SKM-1 treated with dmso at 0.1 percent for 144 hours (cell line): ENCODE data around the gene COL2A1.

ENCODE experiments used
- DNase-seq: peaks from one replicate; lab custom pipeline; 2025; ENCODE audit not compliant: unreplicated experiment; lab: John Stamatoyannopoulos, UW

The COL2A1 gene

GRCh38 chr12:48013287-48013686 is 9.0 kb upstream of the COL2A1 start:
- DNase-seq = no peak

DNA sequence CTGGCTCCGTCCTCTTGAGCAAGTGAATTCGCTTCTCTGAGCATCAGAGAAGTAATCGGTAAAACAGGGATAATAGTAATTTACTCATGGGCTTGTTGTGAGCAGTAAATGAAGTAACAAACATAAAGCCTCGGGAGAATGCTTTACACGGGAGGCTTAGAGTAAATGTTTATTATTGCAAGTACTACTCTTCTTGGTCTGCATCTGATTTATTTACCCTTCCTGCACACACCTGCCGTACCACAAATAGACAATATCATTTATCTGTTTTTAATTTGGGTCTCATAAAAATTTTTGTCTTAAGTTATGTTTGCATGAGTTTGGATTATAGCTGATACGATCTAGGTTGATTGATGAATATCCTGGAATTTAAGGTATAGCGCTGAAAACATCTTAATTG is 7.8 kb upstream of the COL2A1 start:
- DNase-seq = no peak

DNA sequence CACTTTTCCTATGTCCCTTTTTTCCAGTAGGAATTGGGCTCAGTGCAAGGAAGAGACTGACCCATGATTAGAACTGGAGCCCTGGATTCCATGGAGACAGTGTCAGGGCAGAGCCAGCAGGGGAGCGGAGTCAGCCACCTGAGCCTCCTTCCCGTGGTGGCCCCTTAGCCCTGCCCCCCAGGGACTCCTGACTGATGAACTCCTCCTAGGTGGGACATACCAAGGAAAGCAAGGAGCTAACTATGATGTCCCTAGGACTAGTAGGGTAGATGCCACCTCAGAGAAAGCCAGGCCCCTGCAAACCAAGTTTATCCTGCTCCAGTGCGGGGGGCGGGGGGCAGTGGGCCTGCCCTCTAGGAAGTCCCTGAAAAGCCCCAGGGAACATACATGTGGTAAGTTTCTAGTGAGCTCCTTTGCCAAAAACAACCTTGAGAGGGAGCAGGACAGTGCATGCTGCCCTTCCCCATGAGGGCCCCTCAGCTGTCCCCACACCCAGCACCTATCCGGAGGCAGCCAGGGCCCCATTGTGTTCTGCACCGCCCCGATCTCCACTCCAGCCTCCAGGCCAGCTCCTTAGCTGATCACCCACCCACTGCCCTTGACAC is 6.2 kb upstream of the COL2A1 start:
- DNase-seq = no peak

DNA sequence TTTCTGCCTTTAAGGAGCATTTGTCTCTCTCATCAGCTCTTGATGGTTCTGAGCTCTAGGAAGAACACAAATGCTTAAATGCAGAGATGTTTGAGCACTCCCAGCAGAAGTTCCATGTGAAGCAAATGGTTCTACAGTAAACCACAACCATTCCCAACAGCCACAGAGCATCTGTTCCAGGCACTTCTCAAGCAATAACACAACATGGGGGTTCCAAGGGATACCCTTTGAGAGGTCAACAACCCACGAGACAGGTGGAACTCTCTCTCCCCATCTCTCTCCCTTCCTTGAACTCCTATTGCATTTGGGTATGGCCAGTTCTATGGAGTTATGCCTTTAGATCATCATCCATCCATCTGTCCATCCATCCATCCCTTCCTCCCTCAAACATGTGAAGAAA is 5.2 kb upstream of the COL2A1 start:
- DNase-seq = no peak

DNA sequence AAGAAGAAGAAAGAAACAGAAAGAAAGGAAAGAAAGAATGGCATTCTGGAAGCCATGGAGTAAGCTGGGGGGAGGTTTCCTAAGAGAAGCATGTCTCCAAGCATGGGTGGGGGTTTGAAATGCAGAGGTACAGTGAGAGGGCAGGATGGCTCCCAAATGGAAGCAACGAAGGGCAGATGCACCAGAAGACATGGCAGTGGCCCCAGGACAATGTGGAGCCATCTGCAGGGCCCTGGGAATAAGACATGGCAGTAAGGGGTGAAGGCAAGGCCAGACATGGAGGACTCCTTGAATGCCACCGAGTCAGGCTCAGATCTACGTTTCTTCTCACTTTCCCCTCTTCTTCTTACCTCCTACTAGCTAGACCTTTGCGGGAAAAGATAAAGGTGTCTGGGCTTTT is 4.7 kb upstream of the COL2A1 start:
- no peak for DNase-seq

DNA sequence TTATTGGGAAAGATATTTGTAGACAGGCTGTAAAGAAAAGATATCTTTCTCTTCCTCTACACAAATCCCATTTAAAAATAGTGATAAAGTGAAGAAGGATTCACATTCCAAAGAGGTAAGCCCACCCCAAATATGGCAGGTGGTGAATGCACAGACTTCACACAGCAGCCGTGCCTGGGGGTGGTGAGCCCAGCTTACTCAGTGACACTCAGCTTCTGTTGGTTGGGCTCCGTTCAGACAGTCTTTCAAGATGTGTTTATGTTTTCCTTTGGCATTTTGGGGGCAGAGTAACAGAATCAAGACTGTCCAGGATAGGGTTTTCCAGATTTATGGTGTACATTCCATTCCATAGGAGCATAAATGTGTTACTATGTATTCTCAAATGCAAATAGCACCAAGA is 4.1 kb upstream of the COL2A1 start:
- no peak for DNase-seq

GRCh38 chr12:48007206-48007605 is 2.9 kb upstream of the COL2A1 start:
- no peak for DNase-seq

GRCh38 chr12:48005750-48006021 is 1.4 kb upstream of the COL2A1 start:
- no peak for DNase-seq

GRCh38 chr12:48005001-48005749 is 899 bp upstream of the COL2A1 start:
- no peak for DNase-seq

GRCh38 chr12:48003226-48004052 is 837 bp downstream of the COL2A1 start:
- no peak for DNase-seq

- no peak for DNase-seq
These were observed 1.5 kb downstream of the COL2A1 start for GRCh38 chr12:48002773-48003218.

DNA sequence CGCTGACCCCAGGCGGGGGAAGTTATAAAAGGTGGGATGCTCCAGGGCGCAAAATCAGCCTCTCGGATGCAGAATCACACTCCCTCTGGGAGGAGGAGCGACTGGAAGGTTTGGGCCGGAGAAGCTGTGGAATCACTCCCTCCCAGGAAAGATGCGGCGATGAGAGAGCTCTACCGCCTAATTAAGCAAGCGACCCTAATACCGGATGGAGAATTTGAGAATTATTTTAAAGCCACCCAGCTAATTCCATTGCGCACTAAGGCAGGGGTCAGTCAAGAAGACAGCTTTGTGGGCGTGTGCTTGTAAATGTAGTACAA is 1.9 kb downstream of the COL2A1 start:
- DNase-seq = no peak

DNA sequence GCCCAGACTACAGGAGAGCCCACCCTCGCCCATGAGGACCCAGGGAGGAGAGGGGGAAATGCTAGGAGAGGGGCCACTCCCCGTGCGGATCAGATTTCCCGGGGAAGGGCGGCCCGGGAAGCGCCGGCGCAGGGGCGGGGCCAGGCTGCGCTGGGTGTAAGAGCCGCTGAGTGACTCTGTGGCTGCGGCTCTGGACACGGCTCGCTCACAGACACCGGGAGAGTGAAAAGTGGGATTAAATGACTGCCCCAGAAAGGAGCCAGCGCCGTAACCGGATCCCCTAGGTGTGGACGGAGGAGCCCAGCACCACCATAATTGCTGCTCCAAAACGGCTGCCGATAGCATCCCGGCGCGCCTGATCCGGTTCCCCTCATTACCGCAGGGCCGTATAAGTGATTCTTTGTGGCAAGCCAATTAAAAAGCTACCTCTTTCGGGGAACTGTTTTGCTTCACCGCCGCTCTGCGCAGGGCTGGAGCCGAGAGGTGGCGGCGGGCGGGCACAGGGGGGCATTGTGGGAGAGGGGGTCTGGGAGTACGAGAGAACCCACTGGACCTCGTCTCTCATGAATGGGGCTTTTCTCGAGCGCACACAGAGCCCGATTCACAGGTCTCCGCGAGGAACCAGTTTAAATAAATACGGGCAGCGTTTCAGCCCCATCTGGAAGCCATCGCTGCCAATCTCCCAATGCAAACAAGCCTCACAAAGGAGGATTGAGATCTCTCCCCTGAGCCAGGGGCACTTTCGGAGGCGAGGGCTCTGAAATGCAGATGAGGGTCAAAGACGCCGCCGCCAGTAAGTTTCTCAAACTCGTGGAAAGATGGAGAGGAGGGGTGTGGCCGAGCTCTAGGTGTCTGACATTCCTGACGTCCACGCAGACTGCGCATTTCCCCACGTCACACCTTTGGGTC is 2.5 kb downstream of the COL2A1 start:
- DNase-seq = no peak

- DNase-seq = no peak
These were observed 3.3 kb downstream of the COL2A1 start for GRCh38 chr12:48000878-48001504.

GRCh38 chr12:47999816-48000215 is 4.5 kb downstream of the COL2A1 start:
- DNase-seq = no peak

GRCh38 chr12:47997321-47997720 is 7.0 kb downstream of the COL2A1 start:
- DNase-seq = no peak

DNA sequence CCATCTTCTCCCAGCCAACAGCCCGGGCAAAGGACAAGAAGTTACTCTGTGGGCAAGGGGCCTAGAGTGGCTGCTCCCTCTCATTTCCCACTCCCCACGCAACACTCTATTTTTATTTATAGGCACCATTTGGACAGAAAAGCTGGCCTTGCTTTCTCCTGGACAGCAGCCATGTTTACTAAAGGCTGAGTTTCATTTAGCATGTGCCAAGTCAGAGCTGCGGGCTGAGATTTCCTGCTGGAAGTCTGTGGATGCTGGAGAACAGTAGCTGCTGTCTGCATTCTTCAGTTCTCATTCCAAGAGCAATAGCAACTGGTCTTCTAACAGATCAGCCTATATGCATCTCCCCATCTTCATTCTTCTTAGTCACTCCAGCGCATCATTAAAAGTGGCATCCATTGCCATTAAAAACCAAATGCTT is 8.3 kb downstream of the COL2A1 start:
- no peak for DNase-seq

DNA sequence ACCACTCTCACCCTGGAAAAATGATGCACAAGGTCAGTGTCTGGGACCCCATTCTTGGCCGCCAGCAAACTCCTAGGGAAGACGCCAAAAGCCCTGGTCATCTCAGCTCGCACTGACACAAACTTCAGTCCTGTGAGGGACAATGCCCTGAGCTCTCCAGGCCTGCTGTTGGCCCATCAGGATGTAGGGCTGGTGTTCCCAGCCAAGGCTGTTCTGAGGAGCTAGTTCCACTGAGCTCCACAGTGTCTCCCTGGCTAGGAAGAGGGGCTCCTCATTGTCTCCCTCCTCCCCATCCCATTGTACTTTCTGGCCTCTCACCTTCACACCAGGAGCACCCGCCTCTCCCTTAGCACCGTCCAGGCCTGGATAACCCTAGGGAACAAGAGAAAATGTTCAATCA is 10.8 kb downstream of the COL2A1 start:
- DNase-seq = no peak

DNA sequence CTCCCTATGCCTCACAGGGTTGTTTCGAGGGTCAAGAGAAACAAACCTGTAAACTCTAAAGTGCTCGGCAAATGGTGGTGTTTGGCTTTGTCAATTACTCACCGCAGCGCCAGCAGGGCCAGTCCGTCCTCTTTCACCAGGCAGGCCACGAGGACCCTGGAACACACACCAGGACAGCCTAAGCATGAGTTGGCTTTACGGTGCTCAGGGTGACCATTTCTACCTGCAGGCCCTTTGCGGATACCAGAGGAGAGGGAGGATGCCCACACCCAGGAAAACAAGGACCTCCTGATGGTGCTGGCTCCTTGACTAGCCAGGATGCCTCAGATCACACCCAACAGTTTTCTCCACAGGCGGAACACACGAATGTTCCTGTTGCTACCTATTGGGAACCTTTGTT is 11.5 kb downstream of the COL2A1 start:
- no peak for DNase-seq

- no peak for DNase-seq
These were observed 12.9 kb downstream of the COL2A1 start for GRCh38 chr12:47991106-47992061.
